Astrocyte (in vitro differentiated cells and primary cell): ENCODE measurements around the gene TCF3.

ENCODE experiments used
- EZH2 ChIP-seq: IDR thresholded peaks from 2 replicates; pipeline ENCODE4 v1.6.1; 2012; ENCODE audit warnings: mild to moderate bottlenecking, low read length, inconsistent platforms; ENCODE audit not compliant: insufficient read depth
- TF ChIP-seq, protein P1 (sequence below): IDR thresholded peaks from 2 replicates; pipeline ENCODE4 v1.5.1; 2011; ENCODE audit warnings: low read depth, mild to moderate bottlenecking, inconsistent platforms, low read length, moderate library complexity; ENCODE audit not compliant: insufficient read depth

DNA sequence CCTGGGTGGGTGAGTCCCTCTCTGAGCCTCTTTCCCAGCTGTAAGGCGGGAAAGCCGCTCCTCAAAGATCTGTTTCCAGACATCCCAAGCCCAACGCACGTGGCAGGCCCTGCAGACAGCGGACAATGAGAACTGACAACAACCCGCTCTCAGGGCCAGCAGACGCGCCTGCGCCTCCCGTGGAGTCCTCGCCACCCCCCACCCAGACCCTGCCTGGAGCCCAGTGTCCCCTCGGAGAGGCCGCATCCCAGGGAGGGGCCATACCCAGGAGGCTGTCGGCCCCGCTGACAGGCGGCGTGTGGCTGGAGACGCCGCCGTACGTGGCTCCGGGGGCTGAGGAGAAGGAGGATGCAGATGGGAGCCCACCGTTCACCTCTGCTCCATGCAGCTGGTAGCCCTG is 30.8 kb downstream of the TCF3 start:
- TF ChIP-seq, protein P1, sequence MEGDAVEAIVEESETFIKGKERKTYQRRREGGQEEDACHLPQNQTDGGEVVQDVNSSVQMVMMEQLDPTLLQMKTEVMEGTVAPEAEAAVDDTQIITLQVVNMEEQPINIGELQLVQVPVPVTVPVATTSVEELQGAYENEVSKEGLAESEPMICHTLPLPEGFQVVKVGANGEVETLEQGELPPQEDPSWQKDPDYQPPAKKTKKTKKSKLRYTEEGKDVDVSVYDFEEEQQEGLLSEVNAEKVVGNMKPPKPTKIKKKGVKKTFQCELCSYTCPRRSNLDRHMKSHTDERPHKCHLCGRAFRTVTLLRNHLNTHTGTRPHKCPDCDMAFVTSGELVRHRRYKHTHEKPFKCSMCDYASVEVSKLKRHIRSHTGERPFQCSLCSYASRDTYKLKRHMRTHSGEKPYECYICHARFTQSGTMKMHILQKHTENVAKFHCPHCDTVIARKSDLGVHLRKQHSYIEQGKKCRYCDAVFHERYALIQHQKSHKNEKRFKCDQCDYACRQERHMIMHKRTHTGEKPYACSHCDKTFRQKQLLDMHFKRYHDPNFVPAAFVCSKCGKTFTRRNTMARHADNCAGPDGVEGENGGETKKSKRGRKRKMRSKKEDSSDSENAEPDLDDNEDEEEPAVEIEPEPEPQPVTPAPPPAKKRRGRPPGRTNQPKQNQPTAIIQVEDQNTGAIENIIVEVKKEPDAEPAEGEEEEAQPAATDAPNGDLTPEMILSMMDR: no peak
- no peak for TF ChIP-seq EZH2
